Effector CD4-positive, alpha-beta T cell (primary cell): Measurements from ENCODE around the gene SPINT2.
"Not testable (repeated sequence)": the region's sequence is repeated elsewhere in the genome, so short reads cannot be mapped to it uniquely, and the experiment has no call there.

Experiments used
- DNase-seq: peaks from one replicate; pipeline ENCODE4 v3.0.0-alpha.2; 2020

The SPINT2 gene

DNA sequence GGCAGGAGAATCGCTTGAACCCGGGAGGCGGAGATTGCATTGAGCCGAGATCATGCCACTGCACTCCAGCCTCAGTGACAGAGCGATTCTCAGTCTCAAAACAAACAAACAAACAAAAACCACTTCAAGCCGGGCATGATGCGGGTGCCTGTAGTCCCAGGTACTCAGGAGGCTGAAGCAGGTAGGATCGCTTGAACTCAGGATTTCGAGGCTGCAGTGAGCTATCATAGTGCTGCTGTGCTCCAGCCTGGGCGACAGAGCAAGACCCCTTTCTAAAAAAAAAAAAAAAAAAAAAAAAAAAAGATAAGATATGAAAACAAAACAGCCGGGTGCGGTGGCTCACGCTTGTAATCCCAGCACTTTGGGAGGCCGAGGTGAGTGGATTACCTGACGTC lies 21.1 kb upstream of the SPINT2 start:
- no peak for DNase-seq

GRCh38 chr19:38245826-38246498 lies 18.4 kb upstream of the SPINT2 start:
- DNase-seq = no peak

GRCh38 chr19:38247126-38247525 lies 17.2 kb upstream of the SPINT2 start:
- no peak for DNase-seq

GRCh38 chr19:38247734-38248268 lies 16.6 kb upstream of the SPINT2 start:
- no peak for DNase-seq

DNA sequence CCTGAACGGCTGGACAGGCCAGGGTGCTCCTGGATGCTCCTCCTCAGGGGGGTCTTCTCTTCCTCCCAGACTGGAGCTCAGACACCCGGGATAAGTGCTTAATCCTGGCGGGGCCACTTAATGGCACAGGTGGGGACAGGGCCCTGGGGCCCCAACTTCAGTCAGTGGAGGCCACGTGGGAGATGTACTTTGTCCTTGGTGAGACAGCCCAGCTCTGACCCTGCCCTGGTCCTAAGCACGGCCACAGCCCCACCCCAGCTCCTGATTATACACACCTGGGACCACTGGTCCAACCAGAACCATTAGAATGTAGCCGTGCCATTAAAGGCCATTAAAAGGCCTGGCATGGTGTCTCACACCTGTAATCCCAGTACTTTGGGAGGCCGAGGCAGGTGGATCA lies 16.0 kb upstream of the SPINT2 start:
- no peak for DNase-seq

DNA sequence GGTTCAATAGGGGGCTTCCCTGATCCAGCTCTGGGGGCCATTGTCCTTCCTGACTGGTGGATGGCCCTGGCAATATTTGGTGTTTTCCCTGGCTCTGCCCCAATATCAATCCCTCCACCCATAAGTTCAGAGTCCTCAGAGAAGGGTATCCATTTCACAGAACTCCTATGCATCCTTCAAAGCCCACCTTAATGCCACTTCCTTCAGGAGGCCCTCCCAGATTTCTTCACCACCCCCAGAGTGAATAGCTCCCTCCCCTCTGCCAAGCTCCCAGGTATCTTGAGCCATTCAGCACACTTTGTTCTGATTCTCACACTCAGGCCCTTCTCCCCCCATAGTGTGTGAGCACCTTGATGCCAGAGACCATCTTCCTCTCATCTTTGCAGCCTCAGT lies 13.9 kb upstream of the SPINT2 start:
- DNase-seq = no peak

DNA sequence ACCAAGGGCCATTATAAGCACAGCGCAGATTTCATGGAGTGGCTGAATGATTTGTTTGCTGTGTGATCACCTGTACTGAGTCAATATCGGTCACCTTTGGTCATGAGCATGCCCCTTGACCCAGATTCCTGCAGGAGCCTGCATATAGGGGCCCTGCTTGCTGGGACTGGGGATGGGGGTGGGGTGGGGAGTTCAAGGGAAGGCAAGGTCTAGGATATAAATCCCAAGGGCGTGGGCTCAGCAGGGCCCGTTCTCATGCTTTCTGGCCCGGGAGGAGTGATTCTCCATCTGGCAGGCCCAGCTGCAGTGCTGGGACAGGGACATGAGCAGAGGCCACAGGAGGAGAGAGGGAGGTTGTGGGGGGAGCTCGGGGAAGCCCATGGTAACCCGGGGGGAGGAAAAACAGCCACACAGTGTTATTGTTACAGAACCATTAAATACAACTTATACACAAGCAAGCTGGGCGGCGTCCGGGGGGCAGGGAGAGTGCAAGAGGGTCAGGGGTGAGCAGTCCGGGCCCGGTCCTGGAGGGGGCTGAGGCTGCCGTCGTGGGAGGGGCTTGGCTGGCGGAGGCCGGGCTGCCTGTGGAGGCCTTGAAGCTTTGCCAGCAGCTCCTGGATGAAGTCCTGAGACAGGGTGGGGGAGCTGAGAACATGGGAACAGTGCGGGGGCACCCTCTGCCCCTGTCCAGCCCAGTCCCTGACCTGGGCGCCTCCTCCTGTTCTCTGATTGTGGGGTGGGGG lies 13.4 kb upstream of the SPINT2 start:
- no peak for DNase-seq

- no peak for DNase-seq
Measured at GRCh38 chr19:38251564-38252051, 12.8 kb upstream of the SPINT2 start.

DNA sequence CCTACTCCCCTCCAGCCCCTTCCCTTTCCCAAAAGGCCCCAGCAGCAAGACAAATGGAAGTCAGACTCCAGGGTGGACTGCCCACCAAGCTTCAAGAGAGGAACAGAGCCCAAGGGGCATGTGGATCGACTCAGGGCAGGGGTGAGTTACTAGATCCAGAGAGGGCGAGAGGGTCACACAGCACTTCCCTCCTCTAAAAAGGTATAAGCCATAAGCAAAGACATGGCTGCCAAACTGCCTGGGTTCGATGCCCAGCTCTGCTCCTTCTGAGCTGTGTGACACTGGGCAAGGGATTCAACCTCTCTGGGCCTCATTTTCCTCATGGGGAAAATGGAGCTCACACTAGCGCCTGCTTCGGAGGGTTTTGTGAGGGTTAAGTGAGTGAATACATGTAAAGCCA lies 12.0 kb upstream of the SPINT2 start:
- no peak for DNase-seq

GRCh38 chr19:38252941-38253691 lies 11.3 kb upstream of the SPINT2 start:
- DNase-seq = no peak

DNA sequence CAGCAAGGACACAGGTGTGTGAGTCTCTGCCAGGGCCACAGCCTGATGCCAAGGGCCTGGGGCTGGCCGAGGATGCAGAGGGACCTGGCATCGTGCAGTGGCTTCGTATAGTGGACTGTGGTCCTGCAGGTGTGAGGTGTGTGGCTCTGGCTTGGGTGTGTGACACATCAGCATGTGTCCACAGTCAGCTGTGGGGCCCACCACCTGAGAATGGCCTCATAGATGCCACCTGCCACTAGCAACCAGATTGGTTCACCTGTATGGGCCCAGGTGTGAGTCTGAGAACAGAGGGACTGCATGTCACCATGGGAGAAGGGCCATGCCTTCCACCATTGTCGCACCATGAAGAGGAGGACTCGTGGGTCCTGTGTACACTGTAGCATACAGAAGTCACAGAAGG lies 10.6 kb upstream of the SPINT2 start:
- DNase-seq = no peak

GRCh38 chr19:38255383-38256014 lies 8.9 kb upstream of the SPINT2 start:
- no peak for DNase-seq

DNA sequence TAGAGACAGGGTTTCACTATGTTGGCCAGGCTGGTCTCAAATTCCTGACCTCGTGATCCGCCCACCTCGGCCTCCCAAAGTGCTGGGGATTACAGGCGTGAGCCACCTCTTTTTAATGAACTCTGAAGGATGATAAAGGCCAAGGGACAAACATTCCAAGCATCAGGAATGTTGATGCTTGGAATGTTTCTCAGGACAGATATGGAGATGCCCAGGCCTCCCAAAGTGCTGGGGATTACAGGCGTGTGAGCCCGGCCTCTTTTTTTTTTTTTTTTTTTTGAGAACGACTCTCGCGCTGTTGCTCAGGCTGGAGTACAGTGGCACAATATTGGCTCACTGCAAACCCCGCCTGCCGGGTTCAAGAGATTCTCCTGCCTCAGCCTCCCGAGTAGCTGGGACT lies 2.4 kb upstream of the SPINT2 start:
- DNase-seq = not testable (repeated sequence)

DNA sequence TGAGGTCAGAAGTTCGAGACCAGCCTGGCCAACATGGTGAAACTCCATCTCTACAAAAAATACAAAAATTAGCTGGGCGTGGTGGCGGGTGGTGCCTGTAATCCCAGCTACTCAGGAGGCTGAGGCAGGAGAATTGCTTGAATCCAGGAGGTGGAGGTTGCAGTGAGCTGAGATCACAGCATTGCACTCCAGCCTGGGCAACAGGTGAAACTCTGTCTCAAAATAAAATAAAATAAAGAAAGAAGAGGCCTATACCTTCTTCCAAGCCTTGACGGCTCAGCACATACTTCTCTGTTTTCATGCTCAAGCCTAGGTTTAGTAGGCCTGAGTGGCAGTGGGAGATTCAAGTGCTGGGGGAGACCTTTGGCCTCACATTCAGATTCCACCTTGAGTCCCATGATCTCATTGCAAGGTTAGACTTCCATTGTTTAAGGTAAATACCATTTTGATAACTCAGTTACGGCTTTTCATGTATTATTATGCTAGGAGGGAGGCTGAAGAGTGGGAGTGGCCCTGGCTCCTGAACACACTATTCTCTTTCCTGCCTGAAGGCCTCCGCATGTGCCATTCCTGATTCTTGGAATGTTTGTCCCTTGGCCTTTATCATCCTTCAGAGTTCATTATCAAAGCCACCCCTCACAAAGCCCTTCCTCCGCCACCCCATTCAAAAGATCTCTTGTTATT lies 1.6 kb upstream of the SPINT2 start:
- DNase-seq = no peak

GRCh38 chr19:38263689-38264485 lies 486 bp upstream of the SPINT2 start:
- DNase-seq = peak; percentile 49

- DNase-seq = no peak
Measured at GRCh38 chr19:38265213-38265861, 964 bp downstream of the SPINT2 start.

- DNase-seq = no peak
Measured at GRCh38 chr19:38265921-38266429, 1.6 kb downstream of the SPINT2 start.

GRCh38 chr19:38266981-38267597 lies 2.7 kb downstream of the SPINT2 start:
- DNase-seq = no peak

DNA sequence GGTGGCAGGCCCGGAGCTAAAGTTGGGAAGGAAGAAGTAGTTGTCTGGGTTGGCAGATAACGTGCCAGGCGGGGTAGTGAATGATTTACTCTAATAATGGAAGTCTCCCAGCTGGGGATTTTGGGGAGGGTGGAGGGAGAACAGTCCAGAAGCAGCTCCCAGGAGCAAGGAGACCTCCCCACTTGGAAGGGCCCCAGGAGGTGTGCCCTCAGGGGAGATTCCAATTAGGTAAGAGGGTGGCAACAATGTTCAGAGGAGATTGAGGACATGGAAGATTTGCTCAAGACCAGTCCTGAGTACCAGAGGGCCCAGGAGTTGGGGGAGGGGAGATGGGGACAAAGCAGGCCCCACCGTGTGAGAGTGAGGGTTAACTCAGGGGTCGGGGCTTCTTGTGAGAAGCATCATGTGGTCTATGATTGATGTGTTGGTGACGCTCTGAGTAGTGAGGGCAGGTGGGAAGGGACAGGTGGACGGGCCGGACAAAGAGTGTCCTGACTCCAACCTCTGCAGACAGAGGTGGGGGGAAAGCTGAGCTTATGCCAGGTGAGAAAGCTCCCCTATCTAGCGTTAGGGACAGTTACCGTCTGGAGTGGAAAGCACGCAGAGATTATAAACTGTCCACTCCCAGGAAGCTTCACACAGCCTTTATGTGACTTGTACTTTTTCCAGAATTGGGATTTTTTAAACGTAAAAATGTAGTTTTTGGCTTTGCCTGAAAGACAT lies 3.5 kb downstream of the SPINT2 start:
- no peak for DNase-seq

- no peak for DNase-seq
Measured at GRCh38 chr19:38268539-38268938, 4.2 kb downstream of the SPINT2 start.
